Liver (tissue), 9 donors: Measurements from ENCODE around the gene LYRM1. TPM values are rescaled to one million over a fixed set of nuclear protein-coding genes. Genes with fewer than 3 reads are reported as not detected.

ENCODE experiments used
- DNase-seq: peaks from one replicate; pipeline ENCODE4 v3.0.0-alpha.2; 2017; ENCODE audit warnings: low spot score
- H3K27ac ChIP-seq, 2 donors: one replicate each; pipeline ENCODE4 v1.7.0; 2013; ENCODE audit warnings: inconsistent platforms in 2 of 2, low read length in 2 of 2, control low read depth in 1 of 2, low read depth in 1 of 2, mild to moderate bottlenecking in 1 of 2
- H3K27me3 ChIP-seq, 4 donors: one replicate each; pipeline versions ENCODE4 v1.6.1 to v1.7.0; 2013; ENCODE audit warnings: low read length in 3 of 4, inconsistent platforms in 1 of 4, mild to moderate bottlenecking in 1 of 4, moderate library complexity in 1 of 4; ENCODE audit not compliant: control insufficient read depth in 4 of 4, insufficient read depth in 4 of 4
- H3K36me3 ChIP-seq, 4 donors: one replicate each; pipeline versions ENCODE4 v1.6.1 to v1.7.0; 2013; ENCODE audit warnings: low read length in 3 of 4, mild to moderate bottlenecking in 3 of 4, low read depth in 1 of 4, moderate library complexity in 1 of 4; ENCODE audit not compliant: control insufficient read depth in 4 of 4, insufficient read depth in 3 of 4
- H3K4me1 ChIP-seq, 4 donors: one replicate each; pipeline versions ENCODE4 v1.6.1 to v1.7.0; 2013; ENCODE audit warnings: low read length in 3 of 4, mild to moderate bottlenecking in 3 of 4, moderate library complexity in 1 of 4; ENCODE audit not compliant: control insufficient read depth in 4 of 4, insufficient read depth in 4 of 4
- H3K4me3 ChIP-seq, 3 donors: one replicate each; pipeline versions ENCODE4 v1.6.1 to v1.7.0; 2013; ENCODE audit warnings: low read length in 3 of 3, control low read depth in 1 of 3, low read depth in 1 of 3, mild to moderate bottlenecking in 1 of 3
- H3K9ac ChIP-seq, 2 donors: one replicate each; pipeline ENCODE4 v1.7.0; 2013; ENCODE audit warnings: low read length in 2 of 2, mild to moderate bottlenecking in 2 of 2, moderate library complexity in 2 of 2, control low read depth in 1 of 2, low read depth in 1 of 2
- H3K9me3 ChIP-seq, 4 donors: one replicate each; pipeline versions ENCODE4 v1.6.1 to v1.7.0; 2013; ENCODE audit warnings: low read length in 3 of 4; ENCODE audit not compliant: control insufficient read depth in 4 of 4
- ATF3 ChIP-seq: IDR thresholded peaks from 2 replicates; pipeline ENCODE4 v1.6.1; 2016; ENCODE audit warnings: antibody characterized with exemption
- FOXA2 ChIP-seq: IDR thresholded peaks from 2 replicates; pipeline ENCODE4 v1.6.1; 2016; ENCODE audit warnings: antibody characterized with exemption
- GABPA ChIP-seq, 2 donors: IDR thresholded peaks in 1 of 2; conservative IDR thresholded peaks in 1 of 2; 2 replicates each; pipeline ENCODE4 v1.6.1; 2016; ENCODE audit warnings: antibody characterized with exemption in 2 of 2, mild to moderate bottlenecking in 1 of 2, moderate library complexity in 1 of 2
- HNF4A ChIP-seq, 2 donors: conservative IDR thresholded peaks; 2 replicates each; pipeline ENCODE4 v1.6.1; 2016; ENCODE audit warnings: antibody characterized with exemption in 2 of 2, mild to moderate bottlenecking in 2 of 2
- HNF4G ChIP-seq: IDR thresholded peaks from 2 replicates; pipeline ENCODE4 v1.6.1; 2016; ENCODE audit warnings: antibody characterized with exemption
- JUND ChIP-seq, 2 donors: IDR thresholded peaks; 2 replicates each; pipeline ENCODE4 v1.6.1; 2016; ENCODE audit warnings: antibody characterized with exemption in 2 of 2
- REST ChIP-seq: IDR thresholded peaks from 2 replicates; pipeline ENCODE4 v1.6.1; 2016; ENCODE audit warnings: antibody characterized with exemption, mild to moderate bottlenecking
- RXRA ChIP-seq, 2 donors: IDR thresholded peaks; 2 replicates each; pipeline ENCODE4 v1.6.1; 2017 to 2018; ENCODE audit warnings: antibody characterized with exemption in 2 of 2, mild to moderate bottlenecking in 1 of 2
- YY1 ChIP-seq: IDR thresholded peaks from 2 replicates; pipeline ENCODE4 v1.6.1; 2016; ENCODE audit warnings: antibody characterized with exemption, mild to moderate bottlenecking
- WGBS: extraction: QIAGEN DNeasy Blood & Tissue Kit; methylation state at CpG from one replicate; pipeline ENCODE4 v1.1.7; 2013; 5-methylcytosine and 5-hydroxymethylcytosine counted together
- polyA plus RNA-seq, 2 donors: library from polyadenylated mRNA; stranded (reverse) in 1 of 2; unstranded in 1 of 2; fragments of 200-250 nt in 1 of 2; fragments of >200 nt in 1 of 2; fragmentation: Nextera tagmentation in 1 of 2; extraction: Ambion mirVana in 1 of 2; gene quantifications; one replicate each; pipeline versions ENCODE4 v1.2.1 to v1.2.3, GENCODE V29; 2013 to 2015
- total RNA-seq, 2 donors: library from RNA; depleted of rRNA; stranded (reverse); fragments of >200 nt; gene quantifications; one replicate each; pipeline ENCODE4 v1.2.3, GENCODE V29; 2014
- donor health status: healthy.
- donor health status: healthy.
- donor health status: healthy.
- donor health status: healthy.
- donor health status: healthy.

The LYRM1 gene
- total and polyA plus RNA-seq, 4 donors: 33.2 to 57.3 (median 50.8) TPM

GRCh38 chr16:20889625-20890275 is 10.8 kb upstream of the LYRM1 start (continued):
- TF ChIP-seq REST: no peak

GRCh38 chr16:20894388-20894787 is 6.2 kb upstream of the LYRM1 start:
- DNase-seq: no peak
- peaks cover 3 to 11% (median 7%) of the 10 kb centered on the region in 4 donors for H3K36me3 ChIP-seq
- H3K4me1 ChIP-seq: peaks cover 9 to 49% (median 40%) of the 10 kb centered on the region in 4 donors

GRCh38 chr16:20897253-20897897 is 3.2 kb upstream of the LYRM1 start:
- no peak for DNase-seq
- peaks cover 3 to 10% (median 4%) of the 10 kb centered on the region in 4 donors for H3K36me3 ChIP-seq
- WGBS: 78% methylated on average over 4 of the region's 4 CpGs
- peak; percentile 41 to 69 for TF ChIP-seq HNF4A (conservative IDR thresholded peaks at IDR 0.05)
- TF ChIP-seq ATF3: peak; percentile 37
- peak; percentile 33 to 77 for TF ChIP-seq JUND (IDR thresholded peaks at IDR 0.05)
- no peak for TF ChIP-seq YY1
- no peak for TF ChIP-seq HNF4G
- TF ChIP-seq RXRA (IDR thresholded peaks at IDR 0.05): peak; percentile 28 to 61
- H3K9me3 ChIP-seq: no peaks in the 10 kb centered on the region
- peak overlapping the region; percentile 12 to 49 for H3K27ac ChIP-seq
- no peak overlapping the region for H3K4me3 ChIP-seq
- peaks cover 2 to 40% (median 32%) of the 10 kb centered on the region in 4 donors for H3K4me1 ChIP-seq
- no peak overlapping the region for H3K9ac ChIP-seq
- no peaks in the 10 kb centered on the region for H3K27me3 ChIP-seq

More at GRCh38 chr16:20894388-20894787, 6.2 kb upstream of the LYRM1 start:
- H3K9ac ChIP-seq: no peak overlapping the region
- WGBS: 66% methylated on average over 2 of the region's 2 CpGs
- no peaks in the 10 kb centered on the region for H3K9me3 ChIP-seq
- no peak overlapping the region for H3K27ac ChIP-seq
- H3K4me3 ChIP-seq: no peak overlapping the region
- TF ChIP-seq HNF4A (conservative IDR thresholded peaks at IDR 0.05): peak in 1 of 2 donors; percentile 25
- TF ChIP-seq FOXA2: no peak
- no peaks in the 10 kb centered on the region for H3K27me3 ChIP-seq

GRCh38 chr16:20897922-20898321 is 2.6 kb upstream of the LYRM1 start:
- Histone ChIP-seq H3K36me3 (peaks cover 3 to 9% (median 6%) of the 10 kb centered on the region in 4 donors), H3K4me1 (peaks cover 2 to 40% (median 32%) of the 10 kb centered on the region in 4 donors), H3K9ac (no peak overlapping the region), H3K27ac (peak overlapping the region in 1 of 2 donors; percentile 32), H3K9me3 (no peaks in the 10 kb centered on the region), H3K4me3 (peak overlapping the region in 1 of 3 donors; percentile 63), H3K27me3 (no peaks in the 10 kb centered on the region)
- TF ChIP-seq YY1 (no peak), RXRA (IDR thresholded peaks at IDR 0.05) (no peak), GABPA (IDR thresholded peaks at IDR 0.05 in 1 of 2, conservative IDR thresholded peaks at IDR 0.05 in 1 of 2) (no peak), HNF4G (no peak)
- 67% methylated on average over 3 of the region's 3 CpGs for WGBS
- DNase-seq: no peak
